IPS-15b (cell line): ENCODE measurements around the gene DDX47.
"Not testable (repeated sequence)": the region's sequence is repeated elsewhere in the genome, so short reads cannot be mapped to it uniquely, and the experiment has no call there.

Experiments used
- H3K27me3 ChIP-seq: one replicate; pipeline ENCODE4 v1.6.1; 2013; ENCODE audit warnings: low read length; ENCODE audit not compliant: control insufficient read depth, insufficient read depth
- H3K36me3 ChIP-seq: one replicate; pipeline ENCODE4 v1.6.1; 2013; ENCODE audit warnings: low read length; ENCODE audit not compliant: control insufficient read depth, insufficient read depth
- H3K4me1 ChIP-seq: one replicate; pipeline ENCODE4 v1.6.1; 2013; ENCODE audit warnings: mild to moderate bottlenecking, low read length; ENCODE audit not compliant: control insufficient read depth, insufficient read depth
- H3K4me3 ChIP-seq: one replicate; pipeline ENCODE4 v1.5.1; 2013; ENCODE audit warnings: low read depth, low read length
- H3K9ac ChIP-seq: one replicate; pipeline ENCODE4 v1.6.1; 2013; ENCODE audit warnings: low read depth, mild to moderate bottlenecking, low read length
- H3K9me3 ChIP-seq: one replicate; pipeline ENCODE4 v1.6.1; 2013; ENCODE audit warnings: mild to moderate bottlenecking, low read length; ENCODE audit not compliant: control insufficient read depth, insufficient read depth

Gene DDX47

GRCh38 chr12:12812174-12812573, 972 bp upstream of the DDX47 start:
- Histone ChIP-seq H3K36me3 (no peaks in the 10 kb centered on the region), H3K27me3 (no peaks in the 10 kb centered on the region), H3K9me3 (no peaks in the 10 kb centered on the region), H3K4me1 (no peaks in the 10 kb centered on the region), H3K9ac (no peak overlapping the region), H3K4me3 (no peak overlapping the region)

- H3K9ac ChIP-seq: no peak overlapping the region
- no peaks in the 10 kb centered on the region for H3K27me3 ChIP-seq
- no peaks in the 10 kb centered on the region for H3K9me3 ChIP-seq
- H3K4me3 ChIP-seq: peak overlapping the region; percentile 77
- H3K4me1 ChIP-seq: no peaks in the 10 kb centered on the region
- no peaks in the 10 kb centered on the region for H3K36me3 ChIP-seq
These were observed 477 bp upstream of the DDX47 start for GRCh38 chr12:12812618-12813119.

GRCh38 chr12:12817616-12818015, 4.5 kb downstream of the DDX47 start:
- H3K27me3 ChIP-seq: no peaks in the 10 kb centered on the region
- no peak overlapping the region for H3K9ac ChIP-seq
- no peaks in the 10 kb centered on the region for H3K9me3 ChIP-seq
- peaks cover 8% of the 10 kb centered on the region for H3K36me3 ChIP-seq
- H3K4me1 ChIP-seq: no peaks in the 10 kb centered on the region
- H3K4me3 ChIP-seq: no peak overlapping the region

GRCh38 chr12:12818701-12819100, 5.6 kb downstream of the DDX47 start:
- no peaks in the 10 kb centered on the region for H3K27me3 ChIP-seq
- no peak overlapping the region for H3K9ac ChIP-seq
- peaks cover 12% of the 10 kb centered on the region for H3K36me3 ChIP-seq
- no peaks in the 10 kb centered on the region for H3K4me1 ChIP-seq
- no peak overlapping the region for H3K4me3 ChIP-seq
- H3K9me3 ChIP-seq: no peaks in the 10 kb centered on the region

- H3K9me3 ChIP-seq: no peaks in the 10 kb centered on the region
- no peaks in the 10 kb centered on the region for H3K27me3 ChIP-seq
- no peak overlapping the region for H3K9ac ChIP-seq
- H3K4me3 ChIP-seq: no peak overlapping the region
- no peaks in the 10 kb centered on the region for H3K4me1 ChIP-seq
- peaks cover 15% of the 10 kb centered on the region for H3K36me3 ChIP-seq
These were observed 6.1 kb downstream of the DDX47 start for GRCh38 chr12:12819221-12819620.

GRCh38 chr12:12819752-12820311, 6.7 kb downstream of the DDX47 start:
- no peaks in the 10 kb centered on the region for H3K9me3 ChIP-seq
- no peak overlapping the region for H3K9ac ChIP-seq
- no peaks in the 10 kb centered on the region for H3K4me1 ChIP-seq
- H3K27me3 ChIP-seq: no peaks in the 10 kb centered on the region
- H3K36me3 ChIP-seq: peaks cover 15% of the 10 kb centered on the region
- H3K4me3 ChIP-seq: no peak overlapping the region

GRCh38 chr12:12820376-12820775, 7.2 kb downstream of the DDX47 start:
- not testable (repeated sequence) for H3K4me1 ChIP-seq, H3K27me3 ChIP-seq, H3K9me3 ChIP-seq, H3K4me3 ChIP-seq, H3K9ac ChIP-seq
- peaks cover 15% of the 10 kb centered on the region for H3K36me3 ChIP-seq

- peaks cover 22% of the 10 kb centered on the region for H3K36me3 ChIP-seq
- no peaks in the 10 kb centered on the region for H3K4me1 ChIP-seq
- H3K9me3 ChIP-seq: no peaks in the 10 kb centered on the region
- no peaks in the 10 kb centered on the region for H3K27me3 ChIP-seq
- no peak overlapping the region for H3K4me3 ChIP-seq
- H3K9ac ChIP-seq: no peak overlapping the region
These were observed 8.8 kb downstream of the DDX47 start for GRCh38 chr12:12821975-12822374.

GRCh38 chr12:12822886-12823285, 9.7 kb downstream of the DDX47 start:
- Histone ChIP-seq H3K9ac (no peak overlapping the region), H3K9me3 (no peaks in the 10 kb centered on the region), H3K27me3 (no peaks in the 10 kb centered on the region), H3K4me1 (no peaks in the 10 kb centered on the region), H3K36me3 (peaks cover 28% of the 10 kb centered on the region), H3K4me3 (no peak overlapping the region)

GRCh38 chr12:12823300-12823699, 10.2 kb downstream of the DDX47 start:
- Histone ChIP-seq H3K36me3 (peaks cover 28% of the 10 kb centered on the region), H3K27me3 (no peaks in the 10 kb centered on the region), H3K9ac (no peak overlapping the region), H3K9me3 (no peaks in the 10 kb centered on the region), H3K4me3 (no peak overlapping the region), H3K4me1 (no peaks in the 10 kb centered on the region)

GRCh38 chr12:12823811-12824210, 10.7 kb downstream of the DDX47 start:
- peaks cover 28% of the 10 kb centered on the region for H3K36me3 ChIP-seq
- no peak overlapping the region for H3K4me3 ChIP-seq
- H3K9me3 ChIP-seq: no peaks in the 10 kb centered on the region
- no peak overlapping the region for H3K9ac ChIP-seq
- no peaks in the 10 kb centered on the region for H3K27me3 ChIP-seq
- H3K4me1 ChIP-seq: no peaks in the 10 kb centered on the region

GRCh38 chr12:12835378-12836146, 22.4 kb downstream of the DDX47 start:
- Histone ChIP-seq H3K4me1 (peaks cover 4% of the 10 kb centered on the region), H3K9me3 (no peaks in the 10 kb centered on the region), H3K36me3 (peaks cover 2% of the 10 kb centered on the region), H3K4me3 (no peak overlapping the region), H3K9ac (no peak overlapping the region), H3K27me3 (no peaks in the 10 kb centered on the region)
